ENCODE results near the gene EFHC1. TPM values are rescaled to one million over a fixed set of nuclear protein-coding genes. Genes with fewer than 3 reads are reported as not detected.

Gene EFHC1
- total and polyA plus RNA-seq, 2 experiments from 2014 or later, result 24.3 to 28.0 TPM

- Mint-ChIP-seq H3K27ac (no peak overlapping the region), H3K27me3 (ENCODE audit: insufficient read depth, low read depth, poor library complexity) (no peaks in the 10 kb centered on the region), H3K4me3 (no peak overlapping the region), H3K4me1 (no peaks in the 10 kb centered on the region), H3K36me3 (ENCODE audit: low read depth) (peaks cover 20% of the 10 kb centered on the region; the same call in 2 of the 3 replicates), H3K9me3 (peaks cover 29% of the 10 kb centered on the region; the same call in 2 of the 3 replicates)
- Histone ChIP-seq H3K27ac (ENCODE audit: low read depth) (no peak overlapping the region), H3K79me2 (replicated peaks; ENCODE audit: insufficient read depth) (no peaks in the 10 kb centered on the region), H4K20me1 (replicated peaks; ENCODE audit: insufficient read depth) (no peaks in the 10 kb centered on the region), H3K4me1 (ENCODE audit: insufficient read depth) (no peaks in the 10 kb centered on the region), H3K4me3 (no peak overlapping the region), H3K9me2 (ENCODE audit: insufficient read depth) (no peaks in the 10 kb centered on the region), H3F3A (replicated peaks; ENCODE audit: low read depth) (no peaks in the 10 kb centered on the region), H3K36me3 (ENCODE audit: insufficient read depth) (no peaks in the 10 kb centered on the region), H3K27me3 (ENCODE audit: insufficient read depth) (no peaks in the 10 kb centered on the region), H2AFZ (no peak overlapping the region), H3K4me2 (no peak overlapping the region)
- no peak for ATAC-seq
- no peak for DNase-seq (ENCODE audit: low spot score)
- TF ChIP-seq ZNF331 (CRISPR knock-in tag; IDR thresholded peaks at IDR 0.05; ENCODE audit: low read depth) (no peak), EZH2phosphoT487 (IDR thresholded peaks at IDR 0.05; ENCODE audit: unreplicated experiment) (no peak), ZNF114 (CRISPR knock-in tag; IDR thresholded peaks at IDR 0.05) (no peak), EZH2 (IDR thresholded peaks at IDR 0.05; ENCODE audit: low read depth, unreplicated experiment) (no peak), NANOG (IDR thresholded peaks at IDR 0.05; ENCODE audit: borderline replicate concordance) (no peak), POLR2AphosphoS5 (IDR thresholded peaks at IDR 0.05; ENCODE audit: low read depth) (no peak), ETS1 (IDR thresholded peaks at IDR 0.05) (no peak), REST (IDR thresholded peaks at IDR 0.05; ENCODE audit: unreplicated experiment) (no peak), JUNB (IDR thresholded peaks at IDR 0.05; ENCODE audit: unreplicated experiment) (no peak), STAT1 (IDR thresholded peaks at IDR 0.05; ENCODE audit: unreplicated experiment) (no peak), CREB1 (CRISPR knock-in tag; IDR thresholded peaks at IDR 0.05; ENCODE audit: low read depth) (no peak)
- TF ChIP-seq, protein P1, sequence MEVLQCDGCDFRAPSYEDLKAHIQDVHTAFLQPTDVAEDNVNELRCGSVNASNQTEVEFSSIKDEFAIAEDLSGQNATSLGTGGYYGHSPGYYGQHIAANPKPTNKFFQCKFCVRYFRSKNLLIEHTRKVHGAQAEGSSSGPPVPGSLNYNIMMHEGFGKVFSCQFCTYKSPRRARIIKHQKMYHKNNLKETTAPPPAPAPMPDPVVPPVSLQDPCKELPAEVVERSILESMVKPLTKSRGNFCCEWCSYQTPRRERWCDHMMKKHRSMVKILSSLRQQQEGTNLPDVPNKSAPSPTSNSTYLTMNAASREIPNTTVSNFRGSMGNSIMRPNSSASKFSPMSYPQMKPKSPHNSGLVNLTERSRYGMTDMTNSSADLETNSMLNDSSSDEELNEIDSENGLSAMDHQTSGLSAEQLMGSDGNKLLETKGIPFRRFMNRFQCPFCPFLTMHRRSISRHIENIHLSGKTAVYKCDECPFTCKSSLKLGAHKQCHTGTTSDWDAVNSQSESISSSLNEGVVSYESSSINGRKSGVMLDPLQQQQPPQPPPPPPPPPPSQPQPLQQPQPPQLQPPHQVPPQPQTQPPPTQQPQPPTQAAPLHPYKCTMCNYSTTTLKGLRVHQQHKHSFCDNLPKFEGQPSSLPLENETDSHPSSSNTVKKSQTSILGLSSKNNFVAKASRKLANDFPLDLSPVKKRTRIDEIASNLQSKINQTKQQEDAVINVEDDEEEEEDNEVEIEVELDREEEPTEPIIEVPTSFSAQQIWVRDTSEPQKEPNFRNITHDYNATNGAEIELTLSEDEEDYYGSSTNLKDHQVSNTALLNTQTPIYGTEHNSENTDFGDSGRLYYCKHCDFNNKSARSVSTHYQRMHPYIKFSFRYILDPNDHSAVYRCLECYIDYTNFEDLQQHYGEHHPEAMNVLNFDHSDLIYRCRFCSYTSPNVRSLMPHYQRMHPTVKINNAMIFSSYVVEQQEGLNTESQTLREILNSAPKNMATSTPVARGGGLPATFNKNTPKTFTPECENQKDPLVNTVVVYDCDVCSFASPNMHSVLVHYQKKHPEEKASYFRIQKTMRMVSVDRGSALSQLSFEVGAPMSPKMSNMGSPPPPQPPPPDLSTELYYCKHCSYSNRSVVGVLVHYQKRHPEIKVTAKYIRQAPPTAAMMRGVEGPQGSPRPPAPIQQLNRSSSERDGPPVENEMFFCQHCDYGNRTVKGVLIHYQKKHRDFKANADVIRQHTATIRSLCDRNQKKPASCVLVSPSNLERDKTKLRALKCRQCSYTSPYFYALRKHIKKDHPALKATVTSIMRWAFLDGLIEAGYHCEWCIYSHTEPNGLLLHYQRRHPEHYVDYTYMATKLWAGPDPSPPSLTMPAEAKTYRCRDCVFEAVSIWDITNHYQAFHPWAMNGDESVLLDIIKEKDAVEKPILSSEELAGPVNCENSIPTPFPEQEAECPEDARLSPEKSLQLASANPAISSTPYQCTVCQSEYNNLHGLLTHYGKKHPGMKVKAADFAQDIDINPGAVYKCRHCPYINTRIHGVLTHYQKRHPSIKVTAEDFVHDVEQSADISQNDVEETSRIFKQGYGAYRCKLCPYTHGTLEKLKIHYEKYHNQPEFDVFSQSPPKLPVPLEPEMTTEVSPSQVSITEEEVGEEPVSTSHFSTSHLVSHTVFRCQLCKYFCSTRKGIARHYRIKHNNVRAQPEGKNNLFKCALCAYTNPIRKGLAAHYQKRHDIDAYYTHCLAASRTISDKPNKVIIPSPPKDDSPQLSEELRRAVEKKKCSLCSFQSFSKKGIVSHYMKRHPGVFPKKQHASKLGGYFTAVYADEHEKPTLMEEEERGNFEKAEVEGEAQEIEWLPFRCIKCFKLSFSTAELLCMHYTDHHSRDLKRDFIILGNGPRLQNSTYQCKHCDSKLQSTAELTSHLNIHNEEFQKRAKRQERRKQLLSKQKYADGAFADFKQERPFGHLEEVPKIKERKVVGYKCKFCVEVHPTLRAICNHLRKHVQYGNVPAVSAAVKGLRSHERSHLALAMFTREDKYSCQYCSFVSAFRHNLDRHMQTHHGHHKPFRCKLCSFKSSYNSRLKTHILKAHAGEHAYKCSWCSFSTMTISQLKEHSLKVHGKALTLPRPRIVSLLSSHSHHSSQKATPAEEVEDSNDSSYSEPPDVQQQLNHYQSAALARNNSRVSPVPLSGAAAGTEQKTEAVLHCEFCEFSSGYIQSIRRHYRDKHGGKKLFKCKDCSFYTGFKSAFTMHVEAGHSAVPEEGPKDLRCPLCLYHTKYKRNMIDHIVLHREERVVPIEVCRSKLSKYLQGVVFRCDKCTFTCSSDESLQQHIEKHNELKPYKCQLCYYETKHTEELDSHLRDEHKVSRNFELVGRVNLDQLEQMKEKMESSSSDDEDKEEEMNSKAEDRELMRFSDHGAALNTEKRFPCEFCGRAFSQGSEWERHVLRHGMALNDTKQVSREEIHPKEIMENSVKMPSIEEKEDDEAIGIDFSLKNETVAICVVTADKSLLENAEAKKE (CRISPR knock-in tag; IDR thresholded peaks at IDR 0.05), result no peak
- TF ChIP-seq, protein P2, sequence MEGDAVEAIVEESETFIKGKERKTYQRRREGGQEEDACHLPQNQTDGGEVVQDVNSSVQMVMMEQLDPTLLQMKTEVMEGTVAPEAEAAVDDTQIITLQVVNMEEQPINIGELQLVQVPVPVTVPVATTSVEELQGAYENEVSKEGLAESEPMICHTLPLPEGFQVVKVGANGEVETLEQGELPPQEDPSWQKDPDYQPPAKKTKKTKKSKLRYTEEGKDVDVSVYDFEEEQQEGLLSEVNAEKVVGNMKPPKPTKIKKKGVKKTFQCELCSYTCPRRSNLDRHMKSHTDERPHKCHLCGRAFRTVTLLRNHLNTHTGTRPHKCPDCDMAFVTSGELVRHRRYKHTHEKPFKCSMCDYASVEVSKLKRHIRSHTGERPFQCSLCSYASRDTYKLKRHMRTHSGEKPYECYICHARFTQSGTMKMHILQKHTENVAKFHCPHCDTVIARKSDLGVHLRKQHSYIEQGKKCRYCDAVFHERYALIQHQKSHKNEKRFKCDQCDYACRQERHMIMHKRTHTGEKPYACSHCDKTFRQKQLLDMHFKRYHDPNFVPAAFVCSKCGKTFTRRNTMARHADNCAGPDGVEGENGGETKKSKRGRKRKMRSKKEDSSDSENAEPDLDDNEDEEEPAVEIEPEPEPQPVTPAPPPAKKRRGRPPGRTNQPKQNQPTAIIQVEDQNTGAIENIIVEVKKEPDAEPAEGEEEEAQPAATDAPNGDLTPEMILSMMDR (conservative IDR thresholded peaks at IDR 0.05; ENCODE audit: low read depth in 2 of 2), result no peak
Measured at GRCh38 chr6:52384145-52384766, 35.9 kb upstream of the EFHC1 start.

All from GM23338 (cell line).